HEK293 (cell line): Measurements from ENCODE around the gene MSL3B.

Experiments
- CTCF ChIA-PET: fragments of 350-600 bp; formaldehyde crosslinking; extraction: SDS; loops from one replicate; lab custom pipeline; 2021; ENCODE audit warnings: antibody characterized with exemption; lab: Yijun Ruan, JAX
- POLR2A ChIA-PET: fragments of 300-600 bp; formaldehyde crosslinking; extraction: SDS; loops from one replicate; lab custom pipeline; 2020; ENCODE audit warnings: antibody characterized with exemption, inconsistent platforms; lab: Yijun Ruan, JAX
- H3K27ac ChIP-seq: fragments of 200-500 bp; sonication (Bioruptor generic); 2 replicates; pipeline ENCODE4 v1.5.1; 2014; ENCODE audit warnings: low read depth, low read length, control low read depth, inconsistent platforms; ENCODE audit errors: extremely low read depth
- H3K36me3 ChIP-seq, 2 experiments: fragments of 200-500 bp in 1 of 2; sonication (Bioruptor generic) in 1 of 2; 1 replicate in 1 of 2; 2 replicates in 1 of 2; pipeline ENCODE4 v1.5.1; 2014 to 2017; ENCODE audit warnings: inconsistent platforms in 2 of 2, low read length in 2 of 2; ENCODE audit not compliant: control insufficient read depth in 2 of 2, insufficient read depth in 1 of 2
- H3K4me1 ChIP-seq: fragments of 200-500 bp; sonication (Bioruptor generic); 2 replicates; pipeline ENCODE4 v1.5.1; 2014; ENCODE audit warnings: mild to moderate bottlenecking, low read length, inconsistent platforms; ENCODE audit not compliant: control insufficient read depth, insufficient read depth
- H3K4me3 ChIP-seq: 2 replicates; pipeline ENCODE4 v1.5.1; 2011; ENCODE audit warnings: low read depth, mild to moderate bottlenecking, control low read depth, low read length, moderate library complexity
- H3K9me3 ChIP-seq: fragments of 200-500 bp; sonication (Bioruptor generic); 2 replicates; pipeline ENCODE4 v1.5.1; 2014; ENCODE audit warnings: low read depth, low read length, inconsistent platforms; ENCODE audit not compliant: control insufficient read depth, insufficient read depth
- KLF9 ChIP-seq: fragments of 450-650 bp; formaldehyde crosslinking; IDR thresholded peaks from 2 replicates; pipeline ENCODE4 v1.5.1; 2016; ENCODE audit warnings: missing biosample characterization, missing genetic modification characterization, low read depth
- MEIS1 ChIP-seq: sonication (generic); formaldehyde crosslinking; IDR thresholded peaks from 2 replicates; pipeline ENCODE4 v1.8.1; 2022; ENCODE audit warnings: missing genetic modification reagents, mild to moderate bottlenecking, borderline replicate concordance
- OVOL3 ChIP-seq: fragments of 450-650 bp; formaldehyde crosslinking; IDR thresholded peaks from 2 replicates; pipeline ENCODE4 v1.5.1; 2016; ENCODE audit warnings: missing biosample characterization, missing genetic modification characterization
- ZNF140 ChIP-seq: fragments of 450-650 bp; formaldehyde crosslinking; IDR thresholded peaks from 2 replicates; pipeline ENCODE4 v1.5.1; 2016; ENCODE audit warnings: missing biosample characterization, missing genetic modification characterization
- ZNF155 ChIP-seq: fragments of 450-650 bp; formaldehyde crosslinking; IDR thresholded peaks from 2 replicates; pipeline ENCODE4 v1.5.1; 2016; ENCODE audit warnings: missing biosample characterization, missing genetic modification characterization
- ZNF266 ChIP-seq: fragments of 450-650 bp; formaldehyde crosslinking; IDR thresholded peaks from 2 replicates; pipeline ENCODE4 v1.5.1; 2016; ENCODE audit warnings: missing biosample characterization, missing genetic modification characterization, low read depth
- ZNF302 ChIP-seq: fragments of 450-650 bp; formaldehyde crosslinking; IDR thresholded peaks from 2 replicates; pipeline ENCODE4 v1.5.1; 2016; ENCODE audit warnings: missing biosample characterization, missing genetic modification characterization, low read depth
- ZNF341 ChIP-seq: fragments of 450-650 bp; formaldehyde crosslinking; IDR thresholded peaks from 2 replicates; pipeline ENCODE4; 2016; ENCODE audit warnings: low read depth, missing biosample characterization, missing genetic modification characterization
- ZNF394 ChIP-seq: fragments of 450-650 bp; formaldehyde crosslinking; IDR thresholded peaks from 2 replicates; pipeline ENCODE4 v1.5.1; 2016; ENCODE audit warnings: missing biosample characterization, missing genetic modification characterization, mild to moderate bottlenecking, moderate library complexity, borderline replicate concordance
- ZNF473 ChIP-seq: fragments of 450-650 bp; formaldehyde crosslinking; IDR thresholded peaks from 2 replicates; pipeline ENCODE4 v1.5.1; 2017; ENCODE audit warnings: missing biosample characterization, missing genetic modification characterization
- ZNF560 ChIP-seq: fragments of 450-650 bp; formaldehyde crosslinking; IDR thresholded peaks from 2 replicates; pipeline ENCODE4 v1.5.1; 2017; ENCODE audit warnings: missing biosample characterization, missing genetic modification characterization, borderline replicate concordance
- ZNF624 ChIP-seq: fragments of 450-650 bp; formaldehyde crosslinking; IDR thresholded peaks from 2 replicates; pipeline ENCODE4 v1.5.1; 2017; ENCODE audit warnings: missing biosample characterization, missing genetic modification characterization
- TF ChIP-seq, protein P1 (sequence below): fragments of 450-650 bp; formaldehyde crosslinking; IDR thresholded peaks from 2 replicates; pipeline ENCODE4 v1.5.1; 2016; ENCODE audit warnings: missing biosample characterization, missing genetic modification characterization
- TF ChIP-seq, protein P2 (sequence below): fragments of 450-650 bp; formaldehyde crosslinking; conservative IDR thresholded peaks from 2 replicates; pipeline ENCODE4 v1.5.1; 2016; ENCODE audit warnings: low read depth, missing biosample characterization, missing genetic modification characterization
- TF ChIP-seq, protein P3 (sequence below): fragments of 450-650 bp; formaldehyde crosslinking; optimal IDR thresholded peaks from 2 replicates; pipeline ENCODE3; 2016; ENCODE audit warnings: missing biosample characterization, mild to moderate bottlenecking, missing genetic modification characterization
- TF ChIP-seq, protein P4 (sequence below): fragments of 450-650 bp; formaldehyde crosslinking; IDR thresholded peaks from 2 replicates; pipeline ENCODE4 v1.5.1; 2016; ENCODE audit warnings: missing biosample characterization, missing genetic modification characterization

The MSL3B gene

DNA sequence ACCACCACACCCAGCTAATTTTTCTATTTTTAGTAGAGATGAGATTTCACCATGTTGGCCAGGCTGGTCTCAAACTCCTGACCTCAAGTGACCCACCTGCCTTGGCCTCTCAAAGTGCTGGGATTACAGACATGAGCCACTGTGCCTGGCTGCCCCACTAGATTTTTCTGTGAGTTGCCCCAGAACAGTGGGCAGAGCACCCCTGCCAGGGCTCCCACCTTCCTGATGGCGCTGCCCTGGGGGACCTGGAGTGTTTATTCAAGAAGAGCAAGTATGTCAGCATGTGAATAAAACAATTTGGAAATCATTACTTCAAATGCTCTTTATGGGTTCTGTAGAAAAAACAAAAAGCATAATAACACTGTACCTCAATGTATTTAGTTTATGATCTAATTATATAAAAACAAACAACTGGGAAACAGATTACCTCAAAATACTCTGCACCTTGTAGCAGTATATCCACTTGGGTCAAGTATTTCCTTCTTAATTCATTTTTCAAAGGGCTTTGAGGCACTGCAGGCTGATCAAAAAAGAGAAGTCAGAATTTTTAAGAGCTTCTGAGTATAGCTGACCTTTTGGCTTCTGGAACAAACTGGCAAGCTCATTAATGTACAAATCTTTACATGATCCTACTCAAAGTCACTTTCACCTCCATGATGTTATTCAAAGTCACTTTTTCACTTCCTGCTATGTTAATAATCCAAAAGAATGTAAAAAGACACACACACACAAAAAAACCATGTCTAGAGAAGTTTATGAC lies 22.7 kb downstream of the MSL3B start:
- H3K27ac ChIP-seq: no peak overlapping the region
- no peak for TF ChIP-seq ZNF266 (tag by site-specific recombination)
- no peak for TF ChIP-seq ZNF155 (tag by site-specific recombination)
- TF ChIP-seq, protein P1, sequence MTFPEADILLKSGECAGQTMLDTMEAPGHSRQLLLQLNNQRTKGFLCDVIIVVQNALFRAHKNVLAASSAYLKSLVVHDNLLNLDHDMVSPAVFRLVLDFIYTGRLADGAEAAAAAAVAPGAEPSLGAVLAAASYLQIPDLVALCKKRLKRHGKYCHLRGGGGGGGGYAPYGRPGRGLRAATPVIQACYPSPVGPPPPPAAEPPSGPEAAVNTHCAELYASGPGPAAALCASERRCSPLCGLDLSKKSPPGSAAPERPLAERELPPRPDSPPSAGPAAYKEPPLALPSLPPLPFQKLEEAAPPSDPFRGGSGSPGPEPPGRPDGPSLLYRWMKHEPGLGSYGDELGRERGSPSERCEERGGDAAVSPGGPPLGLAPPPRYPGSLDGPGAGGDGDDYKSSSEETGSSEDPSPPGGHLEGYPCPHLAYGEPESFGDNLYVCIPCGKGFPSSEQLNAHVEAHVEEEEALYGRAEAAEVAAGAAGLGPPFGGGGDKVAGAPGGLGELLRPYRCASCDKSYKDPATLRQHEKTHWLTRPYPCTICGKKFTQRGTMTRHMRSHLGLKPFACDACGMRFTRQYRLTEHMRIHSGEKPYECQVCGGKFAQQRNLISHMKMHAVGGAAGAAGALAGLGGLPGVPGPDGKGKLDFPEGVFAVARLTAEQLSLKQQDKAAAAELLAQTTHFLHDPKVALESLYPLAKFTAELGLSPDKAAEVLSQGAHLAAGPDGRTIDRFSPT: no peak
- no peak for TF ChIP-seq ZNF394 (tag by site-specific recombination)
- no peak for TF ChIP-seq ZNF302 (tag by site-specific recombination)
- TF ChIP-seq ZNF473 (tag by site-specific recombination): no peak
- TF ChIP-seq ZNF560 (tag by site-specific recombination): no peak
- no peak for TF ChIP-seq MEIS1
- no peak for TF ChIP-seq OVOL3 (tag by site-specific recombination)
- TF ChIP-seq, protein P2, sequence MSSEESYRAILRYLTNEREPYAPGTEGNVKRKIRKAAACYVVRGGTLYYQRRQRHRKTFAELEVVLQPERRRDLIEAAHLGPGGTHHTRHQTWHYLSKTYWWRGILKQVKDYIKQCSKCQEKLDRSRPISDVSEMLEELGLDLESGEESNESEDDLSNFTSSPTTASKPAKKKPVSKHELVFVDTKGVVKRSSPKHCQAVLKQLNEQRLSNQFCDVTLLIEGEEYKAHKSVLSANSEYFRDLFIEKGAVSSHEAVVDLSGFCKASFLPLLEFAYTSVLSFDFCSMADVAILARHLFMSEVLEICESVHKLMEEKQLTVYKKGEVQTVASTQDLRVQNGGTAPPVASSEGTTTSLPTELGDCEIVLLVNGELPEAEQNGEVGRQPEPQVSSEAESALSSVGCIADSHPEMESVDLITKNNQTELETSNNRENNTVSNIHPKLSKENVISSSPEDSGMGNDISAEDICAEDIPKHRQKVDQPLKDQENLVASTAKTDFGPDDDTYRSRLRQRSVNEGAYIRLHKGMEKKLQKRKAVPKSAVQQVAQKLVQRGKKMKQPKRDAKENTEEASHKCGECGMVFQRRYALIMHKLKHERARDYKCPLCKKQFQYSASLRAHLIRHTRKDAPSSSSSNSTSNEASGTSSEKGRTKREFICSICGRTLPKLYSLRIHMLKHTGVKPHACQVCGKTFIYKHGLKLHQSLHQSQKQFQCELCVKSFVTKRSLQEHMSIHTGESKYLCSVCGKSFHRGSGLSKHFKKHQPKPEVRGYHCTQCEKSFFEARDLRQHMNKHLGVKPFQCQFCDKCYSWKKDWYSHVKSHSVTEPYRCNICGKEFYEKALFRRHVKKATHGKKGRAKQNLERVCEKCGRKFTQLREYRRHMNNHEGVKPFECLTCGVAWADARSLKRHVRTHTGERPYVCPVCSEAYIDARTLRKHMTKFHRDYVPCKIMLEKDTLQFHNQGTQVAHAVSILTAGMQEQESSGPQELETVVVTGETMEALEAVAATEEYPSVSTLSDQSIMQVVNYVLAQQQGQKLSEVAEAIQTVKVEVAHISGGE (tag by site-specific recombination): no peak
- TF ChIP-seq, protein P3, sequence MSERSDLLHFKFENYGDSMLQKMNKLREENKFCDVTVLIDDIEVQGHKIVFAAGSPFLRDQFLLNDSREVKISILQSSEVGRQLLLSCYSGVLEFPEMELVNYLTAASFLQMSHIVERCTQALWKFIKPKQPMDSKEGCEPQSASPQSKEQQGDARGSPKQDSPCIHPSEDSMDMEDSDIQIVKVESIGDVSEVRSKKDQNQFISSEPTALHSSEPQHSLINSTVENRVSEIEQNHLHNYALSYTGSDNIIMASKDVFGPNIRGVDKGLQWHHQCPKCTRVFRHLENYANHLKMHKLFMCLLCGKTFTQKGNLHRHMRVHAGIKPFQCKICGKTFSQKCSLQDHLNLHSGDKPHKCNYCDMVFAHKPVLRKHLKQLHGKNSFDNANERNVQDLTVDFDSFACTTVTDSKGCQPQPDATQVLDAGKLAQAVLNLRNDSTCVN (tag by site-specific recombination): no peak
- no peak for TF ChIP-seq KLF9 (tag by site-specific recombination)
- TF ChIP-seq ZNF140 (tag by site-specific recombination): no peak
- no peak for TF ChIP-seq ZNF624 (tag by site-specific recombination)
- TF ChIP-seq, protein P4, sequence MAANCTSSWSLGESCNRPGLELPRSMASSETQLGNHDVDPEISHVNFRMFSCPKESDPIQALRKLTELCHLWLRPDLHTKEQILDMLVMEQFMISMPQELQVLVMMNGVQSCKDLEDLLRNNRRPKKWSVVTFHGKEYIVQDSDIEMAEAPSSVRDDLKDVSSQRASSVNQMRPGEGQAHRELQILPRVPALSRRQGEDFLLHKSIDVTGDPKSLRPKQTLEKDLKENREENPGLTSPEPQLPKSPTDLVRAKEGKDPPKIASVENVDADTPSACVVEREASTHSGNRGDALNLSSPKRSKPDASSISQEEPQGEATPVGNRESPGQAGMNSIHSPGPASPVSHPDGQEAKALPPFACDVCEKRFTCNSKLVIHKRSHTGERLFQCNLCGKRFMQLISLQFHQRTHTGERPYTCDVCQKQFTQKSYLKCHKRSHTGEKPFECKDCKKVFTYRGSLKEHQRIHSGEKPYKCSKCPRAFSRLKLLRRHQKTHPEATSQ (tag by site-specific recombination): no peak
- no peak for TF ChIP-seq ZNF341 (tag by site-specific recombination)
- peaks cover 71 to 100% of the 10 kb centered on the region in 2 experiments for H3K36me3 ChIP-seq
- H3K9me3 ChIP-seq: no peaks in the 10 kb centered on the region
- CTCF ChIA-PET: no interaction called here
- no peak overlapping the region for H3K4me3 ChIP-seq
- POLR2A ChIA-PET: interaction anchor here (0.9 to 1.5 kb wide), 4 partner anchors 9 to 14 kb away, joined by 3 to 4 read pairs (median 3); partner anchors contain the start of gene HJURP
- H3K4me1 ChIP-seq: no peaks in the 10 kb centered on the region
